Measurements from ENCODE around the gene CCDC178.

- TF ChIP-seq CTCF (IDR thresholded peaks at IDR 0.05) (no peak), POLR2A (IDR thresholded peaks at IDR 0.05) (no peak), POLR2AphosphoS5 (IDR thresholded peaks at IDR 0.05) (no peak)
These were observed 528.7 kb downstream of the CCDC178 start for GRCh38 chr18:32911660-32912284.

Measured in prostate gland (tissue), 2 donors.